C4-2B (cell line): ENCODE measurements around the gene MVB12B.

Experiments
- H3K27ac ChIP-seq: fragments of 450-650 bp; 2 replicates; pipeline ENCODE4 v1.5.1; 2017
- CTCF ChIP-seq: fragments of 450-650 bp; conservative IDR thresholded peaks from 2 replicates; pipeline ENCODE4 v1.5.1; 2017; ENCODE audit warnings: mild to moderate bottlenecking
- ZFX ChIP-seq: fragments of 450-650 bp; IDR thresholded peaks from 2 replicates; pipeline ENCODE4 v1.6.1; 2017

MVB12B gene

GRCh38 chr9:126461029-126461428 is 134.4 kb downstream of the MVB12B start:
- no peak for TF ChIP-seq ZFX
- no peak for TF ChIP-seq CTCF
- H3K27ac ChIP-seq, result no peak overlapping the region

GRCh38 chr9:126461608-126462007 is 135.0 kb downstream of the MVB12B start:
- TF ChIP-seq ZFX (no peak), CTCF (no peak)
- no peak overlapping the region for H3K27ac ChIP-seq

- no peak for TF ChIP-seq ZFX
- no peak for TF ChIP-seq CTCF
- no peak overlapping the region for H3K27ac ChIP-seq
Measured at GRCh38 chr9:126462617-126463016, 136.0 kb downstream of the MVB12B start.

- TF ChIP-seq ZFX (no peak), CTCF (no peak)
- no peak overlapping the region for H3K27ac ChIP-seq
Measured at GRCh38 chr9:126463426-126463825, 136.8 kb downstream of the MVB12B start.

GRCh38 chr9:126464694-126465441 is 138.2 kb downstream of the MVB12B start:
- no peak overlapping the region for H3K27ac ChIP-seq

GRCh38 chr9:126465977-126466376 is 139.3 kb downstream of the MVB12B start:
- no peak overlapping the region for H3K27ac ChIP-seq
- TF ChIP-seq ZFX (no peak), CTCF (no peak)

More at GRCh38 chr9:126464694-126465441, 138.2 kb downstream of the MVB12B start:
- TF ChIP-seq CTCF (no peak), ZFX (no peak)

GRCh38 chr9:126468141-126468825 is 141.7 kb downstream of the MVB12B start:
- no peak overlapping the region for H3K27ac ChIP-seq
- TF ChIP-seq CTCF, result no peak
- no peak for TF ChIP-seq ZFX
